SK-N-SH (cell line): ENCODE measurements around the gene TOMM70. TPM values are rescaled to one million over a fixed set of nuclear protein-coding genes. Genes with fewer than 3 reads are reported as not detected.

Experiments used
- CTCF ChIA-PET: fragments of 300-600, 350-600 bp; formaldehyde crosslinking; extraction: SDS; loops from one replicate; lab custom pipeline; 2021; lab: Yijun Ruan, JAX
- POLR2A ChIA-PET: fragments of 350-600 bp; sonication (Branson Sonifier 250); formaldehyde crosslinking; extraction: SDS; loops from one replicate; lab custom pipeline; 2020; ENCODE audit warnings: antibody characterized with exemption, inconsistent platforms; lab: Yijun Ruan, JAX
- DNase-seq: peaks from one replicate; pipeline ENCODE4 v3.0.0; 2012
- H2AFZ ChIP-seq: fragments of 200-600 bp; sonication (generic); 2 replicates; pipeline ENCODE4 v1.8.1; 2016; ENCODE audit warnings: antibody characterized with exemption, mild to moderate bottlenecking, low read depth
- H3F3A ChIP-seq: fragments of 200-600 bp; sonication (generic); replicated peaks from 2 replicates; pipeline ENCODE3; 2016; ENCODE audit warnings: antibody characterized with exemption, mild to moderate bottlenecking; ENCODE audit not compliant: insufficient read depth
- H3K27ac ChIP-seq, 2 experiments: fragments of 200-500 bp in 1 of 2; fragments of 200-600 bp in 1 of 2; sonication (Bioruptor generic) in 1 of 2; sonication (generic), shearing (Covaris generic) in 1 of 2; 2 replicates each; pipeline versions ENCODE4 v1.5.1 to v1.6.1; 2014 to 2016; ENCODE audit warnings: low read depth in 2 of 2, inconsistent platforms in 1 of 2, low read length in 1 of 2, mild to moderate bottlenecking in 1 of 2, mixed read lengths in 1 of 2
- H3K27me3 ChIP-seq: fragments of 200-600 bp; sonication (generic), shearing (Covaris generic); 2 replicates; pipeline ENCODE4 v1.6.1; 2016; ENCODE audit warnings: mixed run types; ENCODE audit not compliant: insufficient read depth
- H3K36me3 ChIP-seq, 2 experiments: fragments of 200-500 bp in 1 of 2; fragments of 200-600 bp in 1 of 2; sonication (Bioruptor generic) in 1 of 2; sonication (generic) in 1 of 2; replicated peaks in 1 of 2; 2 replicates each; pipeline versions ENCODE3 to v1.5.1; 2014 to 2016; ENCODE audit warnings: low read length in 1 of 2, mild to moderate bottlenecking in 1 of 2; ENCODE audit not compliant: insufficient read depth in 2 of 2, control insufficient read depth in 1 of 2
- H3K4me1 ChIP-seq, 2 experiments: fragments of 200-500 bp in 1 of 2; fragments of 200-600 bp in 1 of 2; sonication (Bioruptor generic) in 1 of 2; sonication (generic), shearing (Covaris generic) in 1 of 2; 2 replicates each; pipeline versions ENCODE4 v1.5.1 to v1.6.1; 2014 to 2016; ENCODE audit warnings: low read depth in 1 of 2, low read length in 1 of 2, mixed run types in 1 of 2; ENCODE audit not compliant: insufficient read depth in 2 of 2, control insufficient read depth in 1 of 2
- H3K4me2 ChIP-seq: fragments of 200-600 bp; sonication (generic), shearing (Covaris generic); 2 replicates; pipeline ENCODE4 v1.6.1; 2017; ENCODE audit warnings: mixed run types
- H3K4me3 ChIP-seq, 2 experiments: fragments of 200-500 bp in 1 of 2; fragments of 200-600 bp in 1 of 2; sonication (Bioruptor generic) in 1 of 2; sonication (generic), shearing (Covaris generic) in 1 of 2; 2 replicates each; pipeline versions ENCODE4 v1.5.1 to v1.8.1; 2014 to 2016; ENCODE audit warnings: low read depth in 2 of 2, inconsistent platforms in 1 of 2, low read length in 1 of 2, mild to moderate bottlenecking in 1 of 2, mixed read lengths in 1 of 2, moderate library complexity in 1 of 2
- H3K79me2 ChIP-seq: fragments of 200-600 bp; sonication (generic); 2 replicates; pipeline ENCODE4 v1.8.1; 2017; ENCODE audit warnings: mild to moderate bottlenecking; ENCODE audit not compliant: insufficient read depth
- H3K9ac ChIP-seq: fragments of 200-600 bp; sonication (generic); 2 replicates; pipeline ENCODE4 v1.6.1; 2017; ENCODE audit warnings: mixed run types
- H3K9me2 ChIP-seq: fragments of 200-600 bp; sonication (generic); 2 replicates; pipeline ENCODE4 v1.6.1; 2017; ENCODE audit warnings: mixed run types
- H3K9me3 ChIP-seq: fragments of 200-600 bp; sonication (generic); 2 replicates; pipeline ENCODE4 v1.6.1; 2017; ENCODE audit warnings: mixed run types, mild to moderate bottlenecking, moderate library complexity
- H4K20me1 ChIP-seq: fragments of 200-600 bp; sonication (generic); 2 replicates; pipeline ENCODE4 v1.6.1; 2017; ENCODE audit warnings: mild to moderate bottlenecking, mixed run types; ENCODE audit not compliant: insufficient read depth
- CHD2 ChIP-seq: fragments of 150-350 bp; IDR thresholded peaks from 2 replicates; pipeline ENCODE4 v1.6.1; 2018; ENCODE audit warnings: low read length; ENCODE audit not compliant: partially characterized antibody
- ELF1 ChIP-seq: IDR thresholded peaks from 2 replicates; pipeline ENCODE4 v1.4.0; 2012
- EZH2phosphoT487 ChIP-seq: fragments of 200-600 bp; sonication (generic); IDR thresholded peaks from 2 replicates; pipeline ENCODE4 v1.6.1; 2017; ENCODE audit warnings: low read depth, mixed run types, mild to moderate bottlenecking, antibody characterized with exemption, moderate library complexity, borderline replicate concordance
- FOSL2 ChIP-seq: IDR thresholded peaks from 2 replicates; pipeline ENCODE4 v1.4.0; 2012; ENCODE audit warnings: low read depth, mild to moderate bottlenecking, moderate library complexity, borderline replicate concordance
- FOXM1 ChIP-seq: IDR thresholded peaks from 2 replicates; pipeline ENCODE4 v1.4.0; 2012; ENCODE audit warnings: low read depth, mild to moderate bottlenecking
- JUND ChIP-seq: IDR thresholded peaks from 2 replicates; pipeline ENCODE4 v1.4.0; 2012
- MEF2A ChIP-seq: IDR thresholded peaks from 2 replicates; pipeline ENCODE4 v1.4.0; 2012; ENCODE audit warnings: low read depth, borderline replicate concordance
- MXI1 ChIP-seq: IDR thresholded peaks from 2 replicates; pipeline ENCODE4 v1.6.1; 2012; ENCODE audit warnings: mild to moderate bottlenecking, low read depth, low read length, improper control_type of control experiment
- RAD21 ChIP-seq: IDR thresholded peaks from 2 replicates; pipeline ENCODE4 v1.6.1; 2012; ENCODE audit warnings: mild to moderate bottlenecking, low read length
- RCOR1 ChIP-seq: fragments of 150-350 bp; IDR thresholded peaks from 2 replicates; pipeline ENCODE4 v1.6.1; 2017; ENCODE audit warnings: antibody characterized with exemption, low read length
- RFX5 ChIP-seq: IDR thresholded peaks from 2 replicates; pipeline ENCODE4 v1.6.1; 2012; ENCODE audit warnings: mild to moderate bottlenecking, improper control_type of control experiment, low read length
- RXRA ChIP-seq: IDR thresholded peaks from 2 replicates; pipeline ENCODE4 v1.4.0; 2012; ENCODE audit warnings: low read depth, mild to moderate bottlenecking, borderline replicate concordance
- SIN3A ChIP-seq: IDR thresholded peaks from 2 replicates; pipeline ENCODE4 v1.6.1; 2012; ENCODE audit warnings: low read depth, mild to moderate bottlenecking, low read length, moderate library complexity, borderline replicate concordance
- SMC3 ChIP-seq: IDR thresholded peaks from 2 replicates; pipeline ENCODE4 v1.6.1; 2012; ENCODE audit warnings: low read depth, low read length, improper control_type of control experiment
- TCF12 ChIP-seq: IDR thresholded peaks from 2 replicates; pipeline ENCODE4 v1.4.0; 2012
- TEAD4 ChIP-seq: IDR thresholded peaks from 2 replicates; pipeline ENCODE4 v1.4.0; 2012; ENCODE audit warnings: mild to moderate bottlenecking, borderline replicate concordance; ENCODE audit not compliant: insufficient read depth
- WGBS: methylation state at CpG from one replicate; pipeline ENCODE4 v1.1.6; 2017; ENCODE audit warnings: low lambda C conversion rate; 5-methylcytosine and 5-hydroxymethylcytosine counted together
- polyA plus RNA-seq, 3 experiments: library from polyadenylated mRNA; depleted of rRNA; stranded (reverse); fragments of >200 nt; gene quantifications; 2 replicates each; pipeline ENCODE4 v1.2.3, GENCODE V29; 2012
- TF ChIP-seq, protein P1 (sequence below): IDR thresholded peaks from 2 replicates; pipeline ENCODE4; 2012
- TF ChIP-seq, protein P2 (sequence below): IDR thresholded peaks from 2 replicates; pipeline ENCODE4 v1.6.1; 2012; ENCODE audit warnings: mild to moderate bottlenecking, low read depth, low read length, moderate library complexity
- TF ChIP-seq, protein P3 (sequence below): IDR thresholded peaks from 2 replicates; pipeline ENCODE4 v1.4.0; 2012; ENCODE audit warnings: low read depth, borderline replicate concordance
- TF ChIP-seq, protein P4 (sequence below): IDR thresholded peaks from 2 replicates; pipeline ENCODE4 v1.4.0; 2012; ENCODE audit warnings: low read depth, borderline replicate concordance

The TOMM70 gene
- polyA plus RNA-seq, 1 of the 3 experiments (the other 2 are of a cell fraction): 17.4 TPM

DNA sequence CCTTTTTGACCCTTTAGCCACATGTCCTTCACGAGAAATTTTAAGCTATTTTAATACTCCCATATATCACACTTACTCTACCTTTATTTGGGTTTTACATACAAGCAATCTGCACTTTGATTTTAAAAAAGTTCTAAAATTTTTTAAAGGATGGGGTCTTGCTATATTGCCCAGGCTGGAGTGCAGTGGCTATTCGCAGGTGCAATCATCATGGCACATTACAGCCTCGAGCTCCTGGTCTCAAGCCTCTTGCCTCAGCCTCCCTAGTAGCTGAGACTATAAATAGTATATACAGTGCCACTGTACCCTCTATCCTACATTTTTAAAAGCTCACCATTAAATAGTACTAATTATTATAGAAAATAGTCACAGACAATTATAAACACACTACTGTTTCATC, 36.5 kb downstream of the TOMM70 start:
- Histone ChIP-seq H2AFZ (no peak overlapping the region), H3K9me3 (no peaks in the 10 kb centered on the region), H3K79me2 (no peaks in the 10 kb centered on the region), H3K9me2 (no peaks in the 10 kb centered on the region), H4K20me1 (no peaks in the 10 kb centered on the region), H3K4me3 (no peak overlapping the region), H3K36me3 (peaks cover 77 to 80% of the 10 kb centered on the region in 2 experiments), H3K4me2 (no peak overlapping the region), H3K9ac (no peak overlapping the region), H3K4me1 (no peaks in the 10 kb centered on the region), H3K27me3 (no peaks in the 10 kb centered on the region), H3K27ac (no peak overlapping the region), H3F3A (peaks cover 26% of the 10 kb centered on the region)
- POLR2A ChIA-PET: interaction anchor here (0.6 kb wide), 1 partner anchor 12 kb away, joined by 5 read pairs; no protein-coding TSS in a partner anchor
- CTCF ChIA-PET: interaction anchor here (1.2 to 1.3 kb wide), 2 partner anchors 11 to 48 kb away, joined by 3 read pairs; no protein-coding TSS in a partner anchor
- no peak for DNase-seq
- TF ChIP-seq RAD21 (no peak), EZH2phosphoT487 (no peak), TEAD4 (no peak), MEF2A (no peak), FOSL2 (no peak)
- TF ChIP-seq, protein P1, sequence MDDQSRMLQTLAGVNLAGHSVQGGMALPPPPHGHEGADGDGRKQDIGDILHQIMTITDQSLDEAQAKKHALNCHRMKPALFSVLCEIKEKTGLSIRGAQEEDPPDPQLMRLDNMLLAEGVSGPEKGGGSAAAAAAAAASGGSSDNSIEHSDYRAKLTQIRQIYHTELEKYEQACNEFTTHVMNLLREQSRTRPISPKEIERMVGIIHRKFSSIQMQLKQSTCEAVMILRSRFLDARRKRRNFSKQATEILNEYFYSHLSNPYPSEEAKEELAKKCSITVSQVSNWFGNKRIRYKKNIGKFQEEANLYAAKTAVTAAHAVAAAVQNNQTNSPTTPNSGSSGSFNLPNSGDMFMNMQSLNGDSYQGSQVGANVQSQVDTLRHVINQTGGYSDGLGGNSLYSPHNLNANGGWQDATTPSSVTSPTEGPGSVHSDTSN: no peak
- TF ChIP-seq, protein P2, sequence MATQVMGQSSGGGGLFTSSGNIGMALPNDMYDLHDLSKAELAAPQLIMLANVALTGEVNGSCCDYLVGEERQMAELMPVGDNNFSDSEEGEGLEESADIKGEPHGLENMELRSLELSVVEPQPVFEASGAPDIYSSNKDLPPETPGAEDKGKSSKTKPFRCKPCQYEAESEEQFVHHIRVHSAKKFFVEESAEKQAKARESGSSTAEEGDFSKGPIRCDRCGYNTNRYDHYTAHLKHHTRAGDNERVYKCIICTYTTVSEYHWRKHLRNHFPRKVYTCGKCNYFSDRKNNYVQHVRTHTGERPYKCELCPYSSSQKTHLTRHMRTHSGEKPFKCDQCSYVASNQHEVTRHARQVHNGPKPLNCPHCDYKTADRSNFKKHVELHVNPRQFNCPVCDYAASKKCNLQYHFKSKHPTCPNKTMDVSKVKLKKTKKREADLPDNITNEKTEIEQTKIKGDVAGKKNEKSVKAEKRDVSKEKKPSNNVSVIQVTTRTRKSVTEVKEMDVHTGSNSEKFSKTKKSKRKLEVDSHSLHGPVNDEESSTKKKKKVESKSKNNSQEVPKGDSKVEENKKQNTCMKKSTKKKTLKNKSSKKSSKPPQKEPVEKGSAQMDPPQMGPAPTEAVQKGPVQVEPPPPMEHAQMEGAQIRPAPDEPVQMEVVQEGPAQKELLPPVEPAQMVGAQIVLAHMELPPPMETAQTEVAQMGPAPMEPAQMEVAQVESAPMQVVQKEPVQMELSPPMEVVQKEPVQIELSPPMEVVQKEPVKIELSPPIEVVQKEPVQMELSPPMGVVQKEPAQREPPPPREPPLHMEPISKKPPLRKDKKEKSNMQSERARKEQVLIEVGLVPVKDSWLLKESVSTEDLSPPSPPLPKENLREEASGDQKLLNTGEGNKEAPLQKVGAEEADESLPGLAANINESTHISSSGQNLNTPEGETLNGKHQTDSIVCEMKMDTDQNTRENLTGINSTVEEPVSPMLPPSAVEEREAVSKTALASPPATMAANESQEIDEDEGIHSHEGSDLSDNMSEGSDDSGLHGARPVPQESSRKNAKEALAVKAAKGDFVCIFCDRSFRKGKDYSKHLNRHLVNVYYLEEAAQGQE: no peak
- WGBS: 97% methylated on average over 3 of the region's 3 CpGs

DNA sequence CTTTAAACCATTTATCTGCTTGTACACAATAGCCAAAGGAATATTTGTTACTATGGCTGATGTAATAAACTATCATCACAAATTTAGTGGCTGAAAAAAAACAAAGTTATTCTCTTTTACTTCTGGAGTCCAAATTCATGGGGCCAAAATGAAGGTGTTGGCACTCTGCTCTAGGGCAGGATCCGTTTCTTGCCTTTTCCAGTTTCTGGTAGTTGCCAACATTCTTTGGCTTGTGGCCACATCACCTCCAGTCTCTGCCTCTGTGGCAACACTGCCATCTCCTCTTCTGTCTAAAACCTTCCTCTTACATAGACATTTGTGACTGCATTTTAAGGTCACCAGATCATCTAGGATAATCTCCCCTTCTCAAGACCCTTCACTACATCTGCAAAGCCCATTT, 39.0 kb downstream of the TOMM70 start:
- DNase-seq: no peak
- no peaks in the 10 kb centered on the region for H3K9me3 ChIP-seq
- ChIA-PET CTCF (no interaction called here), POLR2A (no interaction called here)
- no peak overlapping the region for H3K9ac ChIP-seq
- no peak overlapping the region for H3K4me2 ChIP-seq
- no peak overlapping the region for H2AFZ ChIP-seq
- no peaks in the 10 kb centered on the region for H3K4me1 ChIP-seq
- H3K36me3 ChIP-seq: peaks cover 69 to 71% of the 10 kb centered on the region in 2 experiments
- 86% methylated on average over 1 of the region's 1 CpG for WGBS
- H3K4me3 ChIP-seq: no peak overlapping the region
- no peaks in the 10 kb centered on the region for H3K27me3 ChIP-seq
- H3F3A ChIP-seq: peaks cover 19% of the 10 kb centered on the region
- H3K9me2 ChIP-seq: no peaks in the 10 kb centered on the region
- H3K79me2 ChIP-seq: no peaks in the 10 kb centered on the region
- H4K20me1 ChIP-seq: no peaks in the 10 kb centered on the region
- no peak overlapping the region for H3K27ac ChIP-seq
- TF ChIP-seq RCOR1 (no peak), FOXM1 (no peak), ELF1 (no peak), MEF2A (no peak), TCF12 (no peak), TEAD4 (no peak), SIN3A (no peak), JUND (no peak), CHD2 (no peak), SMC3 (no peak), RXRA (no peak), RFX5 (no peak), MXI1 (no peak), FOSL2 (no peak)
- TF ChIP-seq, protein P3, sequence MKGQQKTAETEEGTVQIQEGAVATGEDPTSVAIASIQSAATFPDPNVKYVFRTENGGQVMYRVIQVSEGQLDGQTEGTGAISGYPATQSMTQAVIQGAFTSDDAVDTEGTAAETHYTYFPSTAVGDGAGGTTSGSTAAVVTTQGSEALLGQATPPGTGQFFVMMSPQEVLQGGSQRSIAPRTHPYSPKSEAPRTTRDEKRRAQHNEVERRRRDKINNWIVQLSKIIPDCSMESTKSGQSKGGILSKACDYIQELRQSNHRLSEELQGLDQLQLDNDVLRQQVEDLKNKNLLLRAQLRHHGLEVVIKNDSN: no peak
- TF ChIP-seq, protein P4, sequence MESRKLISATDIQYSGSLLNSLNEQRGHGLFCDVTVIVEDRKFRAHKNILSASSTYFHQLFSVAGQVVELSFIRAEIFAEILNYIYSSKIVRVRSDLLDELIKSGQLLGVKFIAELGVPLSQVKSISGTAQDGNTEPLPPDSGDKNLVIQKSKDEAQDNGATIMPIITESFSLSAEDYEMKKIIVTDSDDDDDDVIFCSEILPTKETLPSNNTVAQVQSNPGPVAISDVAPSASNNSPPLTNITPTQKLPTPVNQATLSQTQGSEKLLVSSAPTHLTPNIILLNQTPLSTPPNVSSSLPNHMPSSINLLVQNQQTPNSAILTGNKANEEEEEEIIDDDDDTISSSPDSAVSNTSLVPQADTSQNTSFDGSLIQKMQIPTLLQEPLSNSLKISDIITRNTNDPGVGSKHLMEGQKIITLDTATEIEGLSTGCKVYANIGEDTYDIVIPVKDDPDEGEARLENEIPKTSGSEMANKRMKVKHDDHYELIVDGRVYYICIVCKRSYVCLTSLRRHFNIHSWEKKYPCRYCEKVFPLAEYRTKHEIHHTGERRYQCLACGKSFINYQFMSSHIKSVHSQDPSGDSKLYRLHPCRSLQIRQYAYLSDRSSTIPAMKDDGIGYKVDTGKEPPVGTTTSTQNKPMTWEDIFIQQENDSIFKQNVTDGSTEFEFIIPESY: no peak
